ENCODE measurements around the gene CYTL1.
"Not testable (repeated sequence)": the region's sequence is repeated elsewhere in the genome, so short reads cannot be mapped to it uniquely, and the experiment has no call there.

The CYTL1 gene

GRCh38 chr4:4996935-4997334 is 22.3 kb downstream of the CYTL1 start:
- DNase-seq (ENCODE audit: low spot score): not testable (repeated sequence)

DNA sequence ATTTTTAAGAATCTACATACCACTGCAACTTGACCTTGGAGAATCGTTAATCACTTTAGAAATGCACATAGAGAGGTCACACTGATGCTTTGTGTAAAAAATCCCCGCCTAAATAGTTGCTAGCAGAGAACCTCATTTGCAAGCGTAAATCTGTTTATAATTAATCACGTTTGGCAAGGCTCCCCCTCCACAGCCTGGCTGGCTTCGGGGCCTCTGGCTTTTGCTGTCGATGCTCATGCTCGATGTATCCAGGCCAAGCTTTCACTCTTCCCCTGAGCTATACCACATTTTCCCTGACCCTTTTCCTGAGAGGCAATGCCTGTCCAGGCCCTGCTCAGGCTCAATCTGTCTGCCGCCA is 23.4 kb downstream of the CYTL1 start:
- DNase-seq (ENCODE audit: low spot score): peak; percentile 41

GRCh38 chr4:4995103-4995907 is 24.0 kb downstream of the CYTL1 start:
- DNase-seq (ENCODE audit: low spot score): peak; percentile 82

- DNase-seq (ENCODE audit: low spot score): no peak
Measured at GRCh38 chr4:4994312-4995097, 24.8 kb downstream of the CYTL1 start.

GRCh38 chr4:4992833-4993232 is 26.4 kb downstream of the CYTL1 start:
- DNase-seq (ENCODE audit: low spot score): no peak

- DNase-seq (ENCODE audit: low spot score): no peak
Measured at GRCh38 chr4:4991541-4992099, 27.6 kb downstream of the CYTL1 start.

GRCh38 chr4:4990857-4991540 is 28.3 kb downstream of the CYTL1 start:
- peak; percentile 93 for DNase-seq (ENCODE audit: low spot score)

GRCh38 chr4:4990329-4990728 is 28.9 kb downstream of the CYTL1 start:
- peak; percentile 54 for DNase-seq (ENCODE audit: low spot score)

DNA sequence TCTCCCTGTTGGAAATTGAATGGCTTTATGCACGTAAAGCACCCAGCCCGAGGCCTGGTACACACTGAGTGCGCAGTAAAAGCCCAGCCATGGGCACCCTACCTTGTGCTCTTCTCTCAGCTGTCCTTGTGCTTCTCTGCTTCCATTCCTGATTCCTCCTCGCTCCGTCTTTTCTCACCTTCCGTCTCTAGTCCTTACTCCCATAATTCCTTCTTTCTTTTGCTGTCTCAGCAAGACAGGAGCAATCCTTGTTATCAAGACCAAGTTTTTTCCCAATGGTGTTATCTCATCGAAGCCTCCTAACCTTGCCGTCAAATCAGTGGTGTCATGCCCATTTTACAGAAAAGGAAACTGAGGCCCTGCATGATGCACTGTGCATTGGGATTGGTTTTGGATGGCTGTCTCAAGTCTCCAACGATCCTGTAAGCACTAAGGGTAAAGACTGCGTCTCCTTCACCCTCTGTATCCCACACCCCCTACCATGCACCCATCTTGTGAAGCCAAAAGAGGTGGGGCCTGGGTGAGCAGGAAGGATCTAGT is 30.1 kb downstream of the CYTL1 start:
- DNase-seq (ENCODE audit: low spot score): no peak

DNA sequence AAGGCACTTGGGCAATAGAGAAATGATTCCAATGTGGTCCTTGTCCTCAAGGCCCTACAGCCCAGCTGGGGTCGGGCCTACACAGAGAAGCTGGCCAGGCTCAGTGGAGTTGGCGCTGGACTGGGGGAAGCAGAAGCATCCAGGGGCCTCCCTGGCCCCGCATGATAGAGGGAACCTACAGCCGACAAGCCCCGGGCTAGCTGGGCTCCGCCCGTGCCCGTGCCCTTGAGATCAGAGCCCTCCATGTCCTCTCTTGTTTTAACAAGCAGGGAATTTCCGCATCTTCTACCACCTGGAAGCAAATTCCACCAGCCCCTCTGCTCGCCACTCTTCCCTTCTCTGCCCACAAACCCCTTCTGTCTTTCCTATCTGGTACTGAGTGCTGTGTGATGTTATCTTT is 31.6 kb downstream of the CYTL1 start:
- no peak for DNase-seq (ENCODE audit: low spot score)

DNA sequence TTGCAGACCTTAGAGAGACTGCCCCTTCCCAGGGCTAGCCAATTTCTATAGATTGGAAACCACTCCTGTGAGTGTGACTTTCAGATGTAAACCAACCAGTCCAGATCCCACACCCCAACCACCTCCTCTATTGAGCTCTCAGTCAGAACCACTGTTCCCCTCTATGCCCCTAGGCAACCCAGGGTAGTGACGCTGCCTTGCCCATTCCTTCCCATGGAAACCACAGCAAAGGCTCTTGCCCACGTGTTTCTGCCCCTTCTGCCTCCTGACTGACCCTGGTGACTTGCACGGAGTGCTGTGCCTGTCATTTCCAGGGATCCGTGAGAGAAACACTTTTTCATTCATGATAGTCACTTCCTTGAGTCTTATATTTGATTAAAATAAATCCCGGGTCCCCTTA is 32.4 kb downstream of the CYTL1 start:
- DNase-seq (ENCODE audit: low spot score): no peak

DNA sequence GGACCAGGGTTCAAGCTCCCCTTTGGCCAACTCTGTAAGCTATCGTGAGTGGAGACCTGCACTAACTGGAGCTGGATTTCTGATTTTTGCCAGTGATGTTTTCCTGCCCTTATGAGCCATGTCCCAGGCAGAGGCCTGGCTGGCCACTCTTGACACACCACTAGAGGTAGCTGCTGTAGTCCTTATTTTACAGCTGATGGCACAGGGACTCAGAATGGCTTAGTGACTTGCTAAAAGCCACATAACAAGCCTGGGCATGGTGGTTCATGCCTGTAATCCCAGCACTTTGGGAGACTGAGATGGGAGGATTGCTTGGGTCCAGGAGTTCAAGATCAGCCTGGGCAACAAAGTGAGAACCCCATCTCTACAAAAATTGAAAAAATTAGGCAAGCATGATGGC is 33.4 kb downstream of the CYTL1 start:
- no peak for DNase-seq (ENCODE audit: low spot score)

- no peak for DNase-seq (ENCODE audit: low spot score)
Measured at GRCh38 chr4:4985036-4985435, 34.2 kb downstream of the CYTL1 start.

- DNase-seq (ENCODE audit: low spot score): no peak
Measured at GRCh38 chr4:4984186-4984585, 35.1 kb downstream of the CYTL1 start.

- no peak for DNase-seq (ENCODE audit: low spot score)
Measured at GRCh38 chr4:4981827-4982226, 37.4 kb downstream of the CYTL1 start.

GRCh38 chr4:4981427-4981826 is 37.8 kb downstream of the CYTL1 start:
- peak; percentile 88 for DNase-seq (ENCODE audit: low spot score)

- DNase-seq (ENCODE audit: low spot score): no peak
Measured at GRCh38 chr4:4980621-4981230, 38.5 kb downstream of the CYTL1 start.

DNA sequence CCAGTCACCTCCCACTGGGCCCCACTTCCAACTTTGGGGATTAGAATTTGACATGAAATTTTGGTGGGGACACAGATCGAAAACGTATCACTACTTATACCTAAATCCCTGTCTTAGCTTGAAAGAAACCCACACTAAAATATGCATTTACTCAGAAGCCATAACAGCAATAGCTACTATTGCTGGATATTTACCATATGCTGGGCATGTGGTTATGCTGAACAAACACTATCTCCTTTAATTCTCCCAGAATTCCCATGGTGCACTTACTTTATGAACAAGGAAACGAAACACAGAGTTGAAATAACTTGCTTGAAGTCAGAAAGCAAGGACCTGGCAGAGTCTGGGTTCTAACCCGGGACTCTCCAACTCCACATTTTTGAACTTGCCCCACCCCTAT is 39.3 kb downstream of the CYTL1 start:
- no peak for DNase-seq (ENCODE audit: low spot score)

- DNase-seq (ENCODE audit: low spot score): no peak
Measured at GRCh38 chr4:4974727-4975126, 44.5 kb downstream of the CYTL1 start.

DNA sequence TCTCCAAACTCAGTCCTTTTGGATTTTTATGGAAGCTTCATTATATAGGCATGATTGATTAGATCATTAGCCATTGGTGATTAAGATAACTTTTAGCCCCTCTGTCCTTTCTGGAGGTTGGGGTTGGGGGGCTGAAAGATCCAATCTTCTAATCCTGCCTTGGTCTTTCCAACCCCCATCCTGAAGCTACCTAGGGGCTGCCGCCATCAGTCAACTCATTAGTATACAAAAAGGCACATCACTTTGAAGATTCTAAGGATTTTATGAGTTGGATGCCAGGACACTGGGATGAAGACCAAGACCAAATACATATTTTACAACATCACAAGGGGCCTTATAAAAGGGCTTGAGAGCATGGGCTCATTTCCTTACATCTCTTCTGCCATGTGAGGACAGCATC is 47.5 kb downstream of the CYTL1 start:
- no peak for DNase-seq (ENCODE audit: low spot score)

DNA sequence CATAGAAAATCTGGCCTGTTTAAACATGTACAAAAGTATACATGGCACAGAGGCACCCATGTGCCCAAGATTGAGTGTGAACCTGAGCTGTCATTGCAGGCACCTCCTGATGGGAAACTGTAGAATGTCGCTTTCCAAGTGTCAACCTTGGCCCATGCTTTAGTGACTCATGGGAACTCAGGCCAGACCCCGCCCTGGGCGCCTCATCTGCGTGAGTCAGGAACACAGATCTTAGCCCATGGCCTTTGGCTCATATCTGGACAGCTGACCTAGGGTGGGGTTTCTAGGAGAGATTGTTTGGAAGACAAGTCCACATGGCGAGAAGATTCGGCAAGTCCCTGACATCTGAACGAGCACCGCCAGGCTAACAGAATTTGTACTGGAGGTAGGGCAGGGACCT is 50.0 kb downstream of the CYTL1 start:
- peak; percentile 82 for DNase-seq (ENCODE audit: low spot score)

- no peak for DNase-seq (ENCODE audit: low spot score)
Measured at GRCh38 chr4:4968161-4968725, 51.0 kb downstream of the CYTL1 start.
